Mucosa of stomach (tissue), 1 donor: ENCODE results near the gene SLC25A22.

Experiments used
- H3K27me3 ChIP-seq: one replicate; pipeline ENCODE4 v1.7.0; 2013; ENCODE audit warnings: mild to moderate bottlenecking, low read length; ENCODE audit not compliant: control insufficient read depth, insufficient read depth
- H3K36me3 ChIP-seq: one replicate; pipeline ENCODE4 v1.7.0; 2013; ENCODE audit warnings: low read length; ENCODE audit not compliant: control insufficient read depth, insufficient read depth
- H3K4me1 ChIP-seq: one replicate; pipeline ENCODE4 v1.7.0; 2013; ENCODE audit warnings: mild to moderate bottlenecking, low read length; ENCODE audit not compliant: control insufficient read depth, insufficient read depth
- H3K4me3 ChIP-seq: one replicate; pipeline ENCODE4 v1.7.0; 2013; ENCODE audit warnings: low read length
- H3K9ac ChIP-seq: one replicate; pipeline ENCODE4 v1.7.0; 2013; ENCODE audit warnings: mild to moderate bottlenecking, low read length, moderate library complexity
- H3K9me3 ChIP-seq: one replicate; pipeline ENCODE4 v1.7.0; 2013; ENCODE audit warnings: mild to moderate bottlenecking, low read length, moderate library complexity; ENCODE audit not compliant: control insufficient read depth
- donor health status: Pancreatic carcinoma.

The SLC25A22 gene

GRCh38 chr11:839280-839623, 41.2 kb upstream of the SLC25A22 start:
- Histone ChIP-seq H3K4me1 (peaks cover 63% of the 10 kb centered on the region), H3K27me3 (peaks cover 4% of the 10 kb centered on the region), H3K36me3 (peaks cover 34% of the 10 kb centered on the region), H3K9ac (no peak overlapping the region), H3K4me3 (no peak overlapping the region), H3K9me3 (no peaks in the 10 kb centered on the region)

GRCh38 chr11:838441-839279, 40.6 kb upstream of the SLC25A22 start:
- peaks cover 4% of the 10 kb centered on the region for H3K27me3 ChIP-seq
- no peaks in the 10 kb centered on the region for H3K9me3 ChIP-seq
- H3K4me1 ChIP-seq: peaks cover 63% of the 10 kb centered on the region
- H3K4me3 ChIP-seq: no peak overlapping the region
- H3K36me3 ChIP-seq: peaks cover 34% of the 10 kb centered on the region
- H3K9ac ChIP-seq: no peak overlapping the region

GRCh38 chr11:837990-838307, 39.9 kb upstream of the SLC25A22 start:
- H3K4me3 ChIP-seq: no peak overlapping the region
- H3K4me1 ChIP-seq: peaks cover 57% of the 10 kb centered on the region
- H3K9ac ChIP-seq: no peak overlapping the region
- H3K27me3 ChIP-seq: no peaks in the 10 kb centered on the region
- peaks cover 34% of the 10 kb centered on the region for H3K36me3 ChIP-seq
- H3K9me3 ChIP-seq: no peaks in the 10 kb centered on the region

- H3K4me3 ChIP-seq: no peak overlapping the region
- peaks cover 34% of the 10 kb centered on the region for H3K36me3 ChIP-seq
- no peaks in the 10 kb centered on the region for H3K9me3 ChIP-seq
- peak overlapping the region; percentile 28 for H3K9ac ChIP-seq
- peaks cover 57% of the 10 kb centered on the region for H3K4me1 ChIP-seq
- no peaks in the 10 kb centered on the region for H3K27me3 ChIP-seq
These were observed 39.3 kb upstream of the SLC25A22 start for GRCh38 chr11:837189-837989.

- peaks cover 34% of the 10 kb centered on the region for H3K36me3 ChIP-seq
- H3K9ac ChIP-seq: no peak overlapping the region
- H3K9me3 ChIP-seq: no peaks in the 10 kb centered on the region
- H3K4me1 ChIP-seq: peaks cover 64% of the 10 kb centered on the region
- no peaks in the 10 kb centered on the region for H3K27me3 ChIP-seq
- H3K4me3 ChIP-seq: no peak overlapping the region
These were observed 38.6 kb upstream of the SLC25A22 start for GRCh38 chr11:836700-837099.

GRCh38 chr11:836274-836673, 38.2 kb upstream of the SLC25A22 start:
- Histone ChIP-seq H3K9ac (no peak overlapping the region), H3K4me3 (no peak overlapping the region), H3K27me3 (peaks cover under 1% of the 10 kb centered on the region), H3K4me1 (peaks cover 66% of the 10 kb centered on the region), H3K36me3 (peaks cover 34% of the 10 kb centered on the region), H3K9me3 (no peaks in the 10 kb centered on the region)

GRCh38 chr11:834371-835316, 36.6 kb upstream of the SLC25A22 start:
- Histone ChIP-seq H3K27me3 (peaks cover 11% of the 10 kb centered on the region), H3K4me1 (peaks cover 72% of the 10 kb centered on the region), H3K9ac (peak overlapping the region; percentile 90), H3K36me3 (peaks cover 26% of the 10 kb centered on the region), H3K9me3 (no peaks in the 10 kb centered on the region), H3K4me3 (peak overlapping the region; percentile 46)

- Histone ChIP-seq H3K9me3 (no peaks in the 10 kb centered on the region), H3K4me3 (peak overlapping the region; percentile 63), H3K27me3 (peaks cover 11% of the 10 kb centered on the region), H3K4me1 (peaks cover 74% of the 10 kb centered on the region), H3K9ac (peak overlapping the region; percentile 90), H3K36me3 (peaks cover 18% of the 10 kb centered on the region)
These were observed 35.8 kb upstream of the SLC25A22 start for GRCh38 chr11:833849-834311.

- Histone ChIP-seq H3K4me3 (peak overlapping the region; percentile 63), H3K36me3 (peaks cover 16% of the 10 kb centered on the region), H3K9me3 (no peaks in the 10 kb centered on the region), H3K27me3 (peaks cover 13% of the 10 kb centered on the region), H3K4me1 (peaks cover 74% of the 10 kb centered on the region), H3K9ac (peak overlapping the region; percentile 90)
These were observed 35.2 kb upstream of the SLC25A22 start for GRCh38 chr11:833114-833791.

GRCh38 chr11:832529-833113, 34.5 kb upstream of the SLC25A22 start, which contains the start of gene CD151:
Gene CD151, plus strand, starts transcription at chr11:832952. Its CDS starts 3,118 bp downstream, at chr11:836070.
- Histone ChIP-seq H3K36me3 (peaks cover 11% of the 10 kb centered on the region), H3K9ac (peak within 1 kb of the TSS; percentile 90), H3K27me3 (peaks cover 19% of the 10 kb centered on the region), H3K4me3 (peak within 1 kb of the TSS; percentile 63), H3K9me3 (no peaks in the 10 kb centered on the region), H3K4me1 (peaks cover 74% of the 10 kb centered on the region)
